Kidney epithelial cell (primary cell): ENCODE results near the gene UBAP1. TPM values are rescaled to one million over a fixed set of nuclear protein-coding genes. Genes with fewer than 3 reads are reported as not detected.
"Not testable (repeated sequence)": the region's sequence is repeated elsewhere in the genome, so short reads cannot be mapped to it uniquely, and the experiment has no call there.

Source experiments
- DNase-seq: peaks from one replicate; pipeline ENCODE4 v3.0.0-alpha.2; 2010; ENCODE audit warnings: low read depth
- H3K27me3 ChIP-seq: 2 replicates; pipeline ENCODE4 v1.6.0; 2011; ENCODE audit warnings: low read length; ENCODE audit not compliant: control insufficient read depth, insufficient read depth
- H3K36me3 ChIP-seq: 2 replicates; pipeline ENCODE4 v1.5.1; 2011; ENCODE audit warnings: low read length; ENCODE audit not compliant: control insufficient read depth, insufficient read depth
- H3K4me3 ChIP-seq: 2 replicates; pipeline ENCODE4 v1.5.1; 2011; ENCODE audit warnings: low read depth, mild to moderate bottlenecking, control low read depth, low read length
- total RNA-seq: library from RNA; depleted of rRNA; stranded (reverse); fragments of >200 nt; gene quantifications from 2 replicates; pipeline ENCODE4 v1.2.3, GENCODE V29; 2015
- TF ChIP-seq, protein P1 (sequence below): IDR thresholded peaks from 2 replicates; pipeline ENCODE4 v1.5.1; 2011; ENCODE audit warnings: mild to moderate bottlenecking, moderate library complexity, low read length, control low read depth, inconsistent platforms; ENCODE audit not compliant: insufficient read depth, poor library complexity, severe bottlenecking

The UBAP1 gene
- total RNA-seq, 1 donor from 2014 or later = 46.9 TPM

GRCh38 chr9:34242830-34243229 is 64.0 kb downstream of the UBAP1 start:
- Histone ChIP-seq H3K27me3 (no peaks in the 10 kb centered on the region), H3K36me3 (no peaks in the 10 kb centered on the region), H3K4me3 (no peak overlapping the region)
- TF ChIP-seq, protein P1, sequence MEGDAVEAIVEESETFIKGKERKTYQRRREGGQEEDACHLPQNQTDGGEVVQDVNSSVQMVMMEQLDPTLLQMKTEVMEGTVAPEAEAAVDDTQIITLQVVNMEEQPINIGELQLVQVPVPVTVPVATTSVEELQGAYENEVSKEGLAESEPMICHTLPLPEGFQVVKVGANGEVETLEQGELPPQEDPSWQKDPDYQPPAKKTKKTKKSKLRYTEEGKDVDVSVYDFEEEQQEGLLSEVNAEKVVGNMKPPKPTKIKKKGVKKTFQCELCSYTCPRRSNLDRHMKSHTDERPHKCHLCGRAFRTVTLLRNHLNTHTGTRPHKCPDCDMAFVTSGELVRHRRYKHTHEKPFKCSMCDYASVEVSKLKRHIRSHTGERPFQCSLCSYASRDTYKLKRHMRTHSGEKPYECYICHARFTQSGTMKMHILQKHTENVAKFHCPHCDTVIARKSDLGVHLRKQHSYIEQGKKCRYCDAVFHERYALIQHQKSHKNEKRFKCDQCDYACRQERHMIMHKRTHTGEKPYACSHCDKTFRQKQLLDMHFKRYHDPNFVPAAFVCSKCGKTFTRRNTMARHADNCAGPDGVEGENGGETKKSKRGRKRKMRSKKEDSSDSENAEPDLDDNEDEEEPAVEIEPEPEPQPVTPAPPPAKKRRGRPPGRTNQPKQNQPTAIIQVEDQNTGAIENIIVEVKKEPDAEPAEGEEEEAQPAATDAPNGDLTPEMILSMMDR = no peak
- no peak for DNase-seq

- not testable (repeated sequence) for H3K27me3 ChIP-seq, H3K4me3 ChIP-seq, H3K36me3 ChIP-seq, DNase-seq
Observed at GRCh38 chr9:34245212-34245611, 66.4 kb downstream of the UBAP1 start.

- Histone ChIP-seq H3K36me3 (peaks cover 7% of the 10 kb centered on the region), H3K27me3 (no peaks in the 10 kb centered on the region), H3K4me3 (no peak overlapping the region)
- no peak for DNase-seq
- TF ChIP-seq, protein P1 = no peak
Observed at GRCh38 chr9:34246453-34246852, 67.6 kb downstream of the UBAP1 start.

GRCh38 chr9:34247782-34248181 is 68.9 kb downstream of the UBAP1 start:
- DNase-seq, H3K27me3 ChIP-seq, H3K36me3 ChIP-seq, H3K4me3 ChIP-seq: not testable (repeated sequence)

DNA sequence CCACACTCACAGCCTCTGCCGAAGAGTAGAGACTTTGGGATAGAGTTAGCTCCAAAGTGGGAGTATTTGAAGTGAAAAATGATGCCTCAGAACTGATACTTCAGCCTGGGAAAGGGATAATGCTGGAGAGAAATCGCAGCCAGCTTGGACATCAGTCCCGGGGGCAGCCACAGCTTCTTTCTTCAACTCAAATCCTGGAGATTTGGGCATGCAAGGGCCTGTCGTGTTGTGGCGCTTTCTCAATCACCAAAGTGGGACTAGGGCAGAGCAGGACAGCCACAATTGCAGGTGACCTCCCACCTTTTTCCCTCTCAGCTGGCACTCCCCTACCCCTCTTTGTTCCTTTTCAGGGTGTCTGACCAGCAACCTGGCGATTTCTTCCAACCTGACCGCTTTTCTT is 70.4 kb downstream of the UBAP1 start:
- no peaks in the 10 kb centered on the region for H3K27me3 ChIP-seq
- H3K36me3 ChIP-seq = peaks cover 8% of the 10 kb centered on the region
- TF ChIP-seq, protein P1 = no peak
- DNase-seq = no peak
- no peak overlapping the region for H3K4me3 ChIP-seq

GRCh38 chr9:34250721-34251120 is 71.9 kb downstream of the UBAP1 start:
- Histone ChIP-seq H3K27me3 (no peaks in the 10 kb centered on the region), H3K36me3 (peaks cover 11% of the 10 kb centered on the region), H3K4me3 (no peak overlapping the region)
- DNase-seq = no peak
- TF ChIP-seq, protein P1 = no peak

- no peaks in the 10 kb centered on the region for H3K27me3 ChIP-seq
- H3K4me3 ChIP-seq = no peak overlapping the region
- TF ChIP-seq, protein P1 = no peak
- peaks cover 11% of the 10 kb centered on the region for H3K36me3 ChIP-seq
- DNase-seq = peak; percentile 25
Observed at GRCh38 chr9:34252016-34252415, 73.2 kb downstream of the UBAP1 start.
